Measurements from ENCODE around the gene CHCHD4.
"Not testable (repeated sequence)": the region's sequence is repeated elsewhere in the genome, so short reads cannot be mapped to it uniquely, and the experiment has no call there.

CHCHD4 gene

GRCh38 chr3:14120111-14120920, 4.4 kb downstream of the CHCHD4 start:
- no peak for DNase-seq (ENCODE audit: low read depth in 2 of 2)

GRCh38 chr3:14119651-14120050, 5.0 kb downstream of the CHCHD4 start:
- DNase-seq (ENCODE audit: low read depth in 2 of 2) = no peak

GRCh38 chr3:14118400-14119381, 6.0 kb downstream of the CHCHD4 start:
- DNase-seq (ENCODE audit: low read depth in 2 of 2) = no peak

- no peak for DNase-seq (ENCODE audit: low read depth in 2 of 2)
These were observed 6.9 kb downstream of the CHCHD4 start for GRCh38 chr3:14117468-14118399.

- DNase-seq (ENCODE audit: low read depth in 2 of 2) = no peak
These were observed 10.6 kb downstream of the CHCHD4 start for GRCh38 chr3:14113965-14114635.

GRCh38 chr3:14110699-14111098, 14.0 kb downstream of the CHCHD4 start:
- DNase-seq (ENCODE audit: low read depth in 2 of 2) = no peak

- DNase-seq (ENCODE audit: low read depth in 2 of 2) = not testable (repeated sequence)
These were observed 14.8 kb downstream of the CHCHD4 start for GRCh38 chr3:14109821-14110220.

GRCh38 chr3:14097616-14098391, 26.9 kb downstream of the CHCHD4 start:
- DNase-seq (ENCODE audit: low read depth in 2 of 2) = no peak

- DNase-seq (ENCODE audit: low read depth in 2 of 2) = no peak
These were observed 27.9 kb downstream of the CHCHD4 start for GRCh38 chr3:14096742-14097141.

GRCh38 chr3:14093831-14094230, 30.8 kb downstream of the CHCHD4 start:
- no peak for DNase-seq (ENCODE audit: low read depth in 2 of 2)

- no peak for DNase-seq (ENCODE audit: low read depth in 2 of 2)
These were observed 32.2 kb downstream of the CHCHD4 start for GRCh38 chr3:14092464-14092863.

- DNase-seq (ENCODE audit: low read depth in 2 of 2) = not testable (repeated sequence)
These were observed 32.7 kb downstream of the CHCHD4 start for GRCh38 chr3:14091959-14092358.

GRCh38 chr3:14087461-14087860, 37.2 kb downstream of the CHCHD4 start:
- not testable (repeated sequence) for DNase-seq (ENCODE audit: low read depth in 2 of 2)

GRCh38 chr3:14082108-14082657, 42.5 kb downstream of the CHCHD4 start:
- peak in 1 of 2 experiments; percentile 4 for DNase-seq (ENCODE audit: low read depth in 2 of 2)

GRCh38 chr3:14077310-14077709, 47.4 kb downstream of the CHCHD4 start:
- DNase-seq (ENCODE audit: low read depth in 2 of 2) = no peak

- not testable (repeated sequence) for DNase-seq (ENCODE audit: low read depth in 2 of 2)
These were observed 49.4 kb downstream of the CHCHD4 start for GRCh38 chr3:14075233-14075632.

GRCh38 chr3:14064910-14065309, 59.8 kb downstream of the CHCHD4 start:
- no peak for DNase-seq (ENCODE audit: low read depth in 2 of 2)

- DNase-seq (ENCODE audit: low read depth in 2 of 2) = no peak
These were observed 61.5 kb downstream of the CHCHD4 start for GRCh38 chr3:14063152-14063551.
